ENCODE data around the gene PTPRO.

- no peak for TF ChIP-seq POLR2A (IDR thresholded peaks at IDR 0.05)
- TF ChIP-seq CTCF (IDR thresholded peaks at IDR 0.05) = no peak
Observed at GRCh38 chr12:15458008-15458407, 135.7 kb downstream of the PTPRO start.
